K562 (cell line): ENCODE results near the gene KCTD19. TPM values are rescaled to one million over a fixed set of nuclear protein-coding genes. Genes with fewer than 3 reads are reported as not detected.
A peak's percentile ranks its signal among the peaks of the same experiment; 100 is the strongest.

Experiments
- ATF1 ChIP-seq, 2 experiments: fragments of 450-650 bp in 1 of 2; IDR thresholded peaks; 2 replicates each; pipeline ENCODE4 v1.6.1; 2016; ENCODE audit warnings: missing compliant biosample characterization in 1 of 2, missing genetic modification characterization in 1 of 2
- COPS2 ChIP-seq: fragments of 450-650 bp; conservative IDR thresholded peaks from 2 replicates; pipeline ENCODE4 v1.6.1; 2016; ENCODE audit warnings: mild to moderate bottlenecking, moderate library complexity
- E2F3 ChIP-seq: fragments of 250-450 bp; sonication (Bioruptor Pico); IDR thresholded peaks from 2 replicates; pipeline ENCODE4 v1.4.0; 2020; ENCODE audit warnings: mild to moderate bottlenecking
- ESRRA ChIP-seq: fragments of 450-650 bp; IDR thresholded peaks from 2 replicates; pipeline ENCODE4 v1.6.1; 2014; ENCODE audit warnings: low read depth, mild to moderate bottlenecking, moderate library complexity, borderline replicate concordance
- GABPA ChIP-seq: fragments of 200-800 bp; sonication (Bioruptor generic); conservative IDR thresholded peaks from 2 replicates; pipeline ENCODE4 v1.6.1; 2016; ENCODE audit warnings: low read depth, missing genetic modification characterization, missing compliant biosample characterization
- GTF2E2 ChIP-seq: fragments of 200-800 bp; sonication (Bioruptor generic); IDR thresholded peaks from 2 replicates; pipeline ENCODE4 v1.6.1; 2016; ENCODE audit warnings: missing genetic modification characterization, missing compliant biosample characterization
- IRF2 ChIP-seq: sonication (generic); formaldehyde crosslinking; IDR thresholded peaks from 2 replicates; pipeline ENCODE4 v1.8.1; 2022; ENCODE audit warnings: mild to moderate bottlenecking, missing genetic modification reagents
- KAT7 ChIP-seq: sonication (generic); formaldehyde crosslinking; IDR thresholded peaks from 2 replicates; pipeline ENCODE4 v1.8.0; 2022; ENCODE audit warnings: missing genetic modification reagents, mild to moderate bottlenecking, borderline replicate concordance
- KDM2B ChIP-seq: fragments of 250-450 bp; sonication (Bioruptor Pico); IDR thresholded peaks from 2 replicates; pipeline ENCODE4 v1.8.0; 2021; ENCODE audit warnings: mild to moderate bottlenecking, moderate library complexity
- L3MBTL2 ChIP-seq: fragments of 450-650 bp; IDR thresholded peaks from 2 replicates; pipeline ENCODE4 v1.6.1; 2016; ENCODE audit warnings: mild to moderate bottlenecking, moderate library complexity
- MTA3 ChIP-seq: fragments of 450-650 bp; formaldehyde crosslinking; IDR thresholded peaks from 2 replicates; pipeline ENCODE4 v1.6.1; 2017; ENCODE audit warnings: mild to moderate bottlenecking, borderline replicate concordance
- NBN ChIP-seq: fragments of 450-650 bp; IDR thresholded peaks from 2 replicates; pipeline ENCODE4 v1.6.1; 2016; ENCODE audit warnings: low read depth, mild to moderate bottlenecking
- PHF21A ChIP-seq: fragments of 450-650 bp; IDR thresholded peaks from 2 replicates; pipeline ENCODE4 v1.6.1; 2017; ENCODE audit warnings: low read depth, borderline replicate concordance
- POLR2G ChIP-seq: fragments of 200-400 bp; formaldehyde crosslinking; IDR thresholded peaks from 2 replicates; pipeline ENCODE4 v1.6.1; 2017; ENCODE audit warnings: low read depth, mild to moderate bottlenecking, antibody characterized with exemption, low read length, moderate library complexity
- RBM15 ChIP-seq: fragments of 200-400 bp; formaldehyde crosslinking; IDR thresholded peaks from 2 replicates; pipeline ENCODE4 v1.6.1; 2018; ENCODE audit warnings: mild to moderate bottlenecking, low read length, moderate library complexity; ENCODE audit not compliant: insufficient read depth
- RCOR1 ChIP-seq, 2 experiments: IDR thresholded peaks; 2 replicates each; pipeline ENCODE4 v1.6.1; 2012; ENCODE audit warnings: low read depth in 2 of 2, low read length in 2 of 2, borderline replicate concordance in 1 of 2, improper control_type of control experiment in 1 of 2
- RHOXF2B ChIP-seq: fragments of 250-450 bp; sonication (Bioruptor Pico); conservative IDR thresholded peaks from 2 replicates; pipeline ENCODE4 v1.5.1; 2021
- TARDBP ChIP-seq: fragments of 450-650 bp; IDR thresholded peaks from 2 replicates; pipeline ENCODE4 v1.6.1; 2016
- TCF7 ChIP-seq: sonication (generic); IDR thresholded peaks from 2 replicates; pipeline ENCODE4 v1.6.1; 2016; ENCODE audit warnings: antibody characterized with exemption, borderline replicate concordance
- THAP7 ChIP-seq: fragments of 250-450 bp; sonication (Bioruptor Pico); IDR thresholded peaks from 2 replicates; pipeline ENCODE4 v1.5.0; 2021
- ZFX ChIP-seq: sonication (generic); formaldehyde crosslinking; IDR thresholded peaks from 2 replicates; pipeline ENCODE4 v1.8.0; 2022; ENCODE audit warnings: mild to moderate bottlenecking, missing genetic modification reagents, moderate library complexity
- ZNF41 ChIP-seq: fragments of 250-450 bp; sonication (Bioruptor Pico); conservative IDR thresholded peaks from 2 replicates; pipeline ENCODE4 v1.4.0; 2020; ENCODE audit warnings: mild to moderate bottlenecking
- ZNF592 ChIP-seq: fragments of 450-650 bp; IDR thresholded peaks from 2 replicates; pipeline ENCODE4 v1.6.1; 2017; ENCODE audit warnings: antibody characterized with exemption, mild to moderate bottlenecking
- polyA plus RNA-seq, 8 experiments: library from polyadenylated mRNA; depleted of rRNA in 4 of 8; stranded (reverse) in 5 of 8; unstranded in 3 of 8; fragments of >200 nt; fragmentation: Nextera tagmentation in 2 of 8; fragmentation: Illumina TruSeq in 1 of 8; extraction: Ambion mirVana in 2 of 8; extraction: Trizol in 1 of 8; gene quantifications; 2 replicates each; pipeline versions ENCODE4 v1.2.1 to v1.2.3, GENCODE V29; 2011 to 2014; ENCODE audit warnings: inconsistent platforms in 1 of 8, missing spikeins in 1 of 8
- total RNA-seq, 7 experiments: library from RNA; depleted of rRNA in 6 of 7; stranded (reverse); fragments of >200 nt in 6 of 7; fragmentation: Illumina TruSeq in 2 of 7; extraction: Trizol in 2 of 7; gene quantifications; 2 replicates each; pipeline versions ENCODE4 v1.2.1 to v1.2.3, GENCODE V29; 2011 to 2021; ENCODE audit warnings: low replicate concordance in 1 of 7

KCTD19 gene
- total and polyA plus RNA-seq, 9 of the 15 experiments (the other 6 are each of a cell fraction or from before 2014, with no cell fraction given) = 0.03 to 0.91 (median 0.22) TPM; not detected in 2

- TF ChIP-seq ZNF41 (CRISPR knock-in tag) (peak; percentile 55; the same call in 1 of the 2 replicates), E2F3 (0 out of 2 replicates have a peak, but pooled peaks have one; percentile 68), RCOR1 (IDR thresholded peaks at IDR 0.05; ENCODE audit: borderline replicate concordance in 1 of 2, low read depth in 2 of 2, low read length in 2 of 2) (peak in 1 of 2 experiments; percentile 84; a peak in 2 of 4 replicates), L3MBTL2 (peak; percentile 98), KAT7 (peak; percentile 92), COPS2 (no peak), TARDBP (no peak), ESRRA (peak; percentile 53; the same call in 1 of the 2 replicates), POLR2G (peak; percentile 92), GABPA (peak; percentile 68), ZNF592 (peak; percentile 94), NBN (no peak), IRF2 (CRISPR knock-in tag) (no peak), MTA3 (peak; percentile 78), THAP7 (0 out of 2 replicates have a peak, but pooled peaks have one; percentile 25), ATF1 (CRISPR knock-in tag; IDR thresholded peaks at IDR 0.05) (no peak), ATF1 (tag; IDR thresholded peaks at IDR 0.05) (peak; percentile 90), RBM15 (no peak), ZFX (peak; percentile 92), KDM2B (peak; percentile 47; the same call in 1 of the 2 replicates), RHOXF2B (no peak), TCF7 (no peak), GTF2E2 (peak; percentile 78; the same call in 1 of the 2 replicates), PHF21A (0 out of 2 replicates have a peak, but pooled peaks have one; percentile 37)
These were observed 47.0 kb downstream of the KCTD19 start, which contains the start of gene PLEKHG4 (continued) for GRCh38 chr16:67279296-67280089.
